ENCODE results near the gene ULK4. TPM values are rescaled to one million over a fixed set of nuclear protein-coding genes. Genes with fewer than 3 reads are reported as not detected.

The ULK4 gene
- total RNA-seq, 2 donors from 2014 or later = 28.7 to 38.4 TPM

DNA sequence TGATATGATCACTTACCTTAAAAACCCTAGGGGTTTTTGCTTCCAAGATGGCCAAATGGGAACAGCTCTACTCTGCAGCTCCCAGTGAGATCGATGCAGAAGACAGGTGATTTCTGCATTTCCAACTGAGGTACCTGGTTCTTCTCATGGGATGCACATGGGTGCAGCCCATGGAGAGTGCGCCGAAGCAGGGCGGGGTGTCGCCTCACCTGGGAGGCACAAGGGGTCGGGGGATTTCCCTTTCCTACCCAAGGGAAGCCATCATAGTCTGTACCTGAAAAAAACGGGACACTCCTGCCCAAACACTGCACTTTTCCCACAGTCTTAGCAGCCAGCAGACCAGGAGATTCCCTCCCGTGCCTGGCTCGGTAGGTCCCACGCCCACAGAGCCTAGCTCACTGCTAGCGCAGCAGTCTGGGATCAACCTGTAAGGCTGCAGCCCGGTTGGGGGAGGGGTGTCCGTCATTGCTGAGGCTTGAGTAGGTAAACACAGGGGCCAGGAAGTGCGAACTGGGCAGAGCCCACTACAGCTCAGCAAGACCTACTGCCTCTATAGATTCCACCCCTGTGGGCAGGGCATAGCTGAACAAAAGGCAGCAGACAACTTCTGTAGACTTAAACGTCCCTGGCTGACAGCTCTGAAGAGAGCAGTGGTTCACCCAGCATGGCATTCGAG lies 684.0 kb downstream of the ULK4 start:
- no peaks in the 10 kb centered on the region for H3K4me1 ChIP-seq (ENCODE audit: control insufficient read depth in 1 of 2, low read depth in 2 of 2)
- H3K27me3 ChIP-seq (replicated peaks; ENCODE audit: insufficient read depth) = no peaks in the 10 kb centered on the region
- H3K9me3 ChIP-seq = no peaks in the 10 kb centered on the region
- no peak overlapping the region for H3K27ac ChIP-seq
- no peak overlapping the region for H3K4me3 ChIP-seq
- no peaks in the 10 kb centered on the region for H3K36me3 ChIP-seq
- DNase-seq (ENCODE audit: low spot score) = no peak
- no peak for ATAC-seq (ENCODE audit: insufficient number of reproducible peaks, low FRiP score, low read depth)
- TF ChIP-seq, protein P1, sequence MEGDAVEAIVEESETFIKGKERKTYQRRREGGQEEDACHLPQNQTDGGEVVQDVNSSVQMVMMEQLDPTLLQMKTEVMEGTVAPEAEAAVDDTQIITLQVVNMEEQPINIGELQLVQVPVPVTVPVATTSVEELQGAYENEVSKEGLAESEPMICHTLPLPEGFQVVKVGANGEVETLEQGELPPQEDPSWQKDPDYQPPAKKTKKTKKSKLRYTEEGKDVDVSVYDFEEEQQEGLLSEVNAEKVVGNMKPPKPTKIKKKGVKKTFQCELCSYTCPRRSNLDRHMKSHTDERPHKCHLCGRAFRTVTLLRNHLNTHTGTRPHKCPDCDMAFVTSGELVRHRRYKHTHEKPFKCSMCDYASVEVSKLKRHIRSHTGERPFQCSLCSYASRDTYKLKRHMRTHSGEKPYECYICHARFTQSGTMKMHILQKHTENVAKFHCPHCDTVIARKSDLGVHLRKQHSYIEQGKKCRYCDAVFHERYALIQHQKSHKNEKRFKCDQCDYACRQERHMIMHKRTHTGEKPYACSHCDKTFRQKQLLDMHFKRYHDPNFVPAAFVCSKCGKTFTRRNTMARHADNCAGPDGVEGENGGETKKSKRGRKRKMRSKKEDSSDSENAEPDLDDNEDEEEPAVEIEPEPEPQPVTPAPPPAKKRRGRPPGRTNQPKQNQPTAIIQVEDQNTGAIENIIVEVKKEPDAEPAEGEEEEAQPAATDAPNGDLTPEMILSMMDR (IDR thresholded peaks at IDR 0.05) = no peak

DNA sequence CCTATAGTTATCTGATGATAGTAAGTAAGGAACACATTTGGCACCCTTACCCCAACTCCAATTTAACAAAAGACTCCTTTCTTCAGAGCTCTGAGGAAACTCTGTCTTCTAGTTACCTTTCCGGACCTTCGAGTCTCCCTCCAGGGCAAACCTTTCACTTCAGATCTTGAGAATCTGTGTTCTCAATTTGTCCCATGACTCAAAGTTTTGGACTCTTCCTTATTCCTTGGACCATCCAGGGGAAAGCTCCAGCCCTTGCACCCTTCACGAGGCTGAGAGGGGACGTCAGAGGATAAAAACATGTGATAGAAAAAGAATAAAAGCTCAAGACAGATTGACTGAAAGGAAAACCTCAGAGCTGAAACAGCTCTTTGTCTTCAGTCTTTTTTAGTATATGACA lies 685.7 kb downstream of the ULK4 start:
- TF ChIP-seq, protein P1 (IDR thresholded peaks at IDR 0.05) = no peak
- Histone ChIP-seq H3K36me3 (no peaks in the 10 kb centered on the region), H3K27ac (no peak overlapping the region), H3K4me1 (ENCODE audit: control insufficient read depth in 1 of 2, low read depth in 2 of 2) (no peaks in the 10 kb centered on the region), H3K4me3 (no peak overlapping the region), H3K27me3 (replicated peaks; ENCODE audit: insufficient read depth) (no peaks in the 10 kb centered on the region), H3K9me3 (peaks cover 4% of the 10 kb centered on the region)
- DNase-seq (ENCODE audit: low spot score) (no peak), ATAC-seq (ENCODE audit: insufficient number of reproducible peaks, low FRiP score, low read depth) (no peak)

DNA sequence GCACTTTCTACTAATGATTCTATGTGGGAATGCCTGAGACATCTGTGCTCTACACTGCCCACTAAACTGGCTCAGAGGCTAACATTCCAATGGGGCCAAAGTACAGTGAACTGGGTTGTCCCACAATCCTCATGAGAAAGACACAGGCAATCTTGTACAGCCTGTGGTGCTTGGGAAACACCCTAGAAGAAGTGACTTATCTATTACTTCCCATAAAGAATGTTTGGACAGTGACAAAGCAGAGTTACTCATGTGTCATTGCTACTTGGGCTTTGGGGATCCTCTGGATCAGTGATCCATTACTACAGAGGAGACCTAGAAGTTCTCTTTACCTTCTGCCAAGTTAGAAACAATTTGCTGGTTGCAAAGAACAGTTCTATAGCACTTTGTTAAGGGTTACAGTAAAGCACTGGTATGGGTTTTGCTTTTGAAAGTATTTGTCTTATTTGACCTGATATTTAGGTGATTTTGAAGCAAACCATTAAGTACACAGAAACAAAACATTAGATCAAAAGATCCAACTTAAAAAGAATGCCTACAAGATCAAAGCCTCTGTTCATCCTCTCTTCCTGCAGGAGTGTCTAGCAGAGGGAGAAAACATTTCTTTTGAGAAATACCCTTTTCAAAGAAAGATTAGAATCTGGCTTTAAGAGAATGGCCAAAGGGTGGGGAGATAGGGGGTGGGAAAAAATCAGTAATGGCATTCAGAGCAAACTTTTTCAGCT lies 686.8 kb downstream of the ULK4 start:
- TF ChIP-seq, protein P1 (IDR thresholded peaks at IDR 0.05) = no peak
- no peak overlapping the region for H3K4me3 ChIP-seq
- no peaks in the 10 kb centered on the region for H3K4me1 ChIP-seq (ENCODE audit: control insufficient read depth in 1 of 2, low read depth in 2 of 2)
- ATAC-seq (ENCODE audit: insufficient number of reproducible peaks, low FRiP score, low read depth) (no peak), DNase-seq (ENCODE audit: low spot score) (no peak)
- H3K27ac ChIP-seq = no peak overlapping the region
- H3K27me3 ChIP-seq (replicated peaks; ENCODE audit: insufficient read depth) = no peaks in the 10 kb centered on the region
- H3K36me3 ChIP-seq = no peaks in the 10 kb centered on the region
- peaks cover 4% of the 10 kb centered on the region for H3K9me3 ChIP-seq

DNA sequence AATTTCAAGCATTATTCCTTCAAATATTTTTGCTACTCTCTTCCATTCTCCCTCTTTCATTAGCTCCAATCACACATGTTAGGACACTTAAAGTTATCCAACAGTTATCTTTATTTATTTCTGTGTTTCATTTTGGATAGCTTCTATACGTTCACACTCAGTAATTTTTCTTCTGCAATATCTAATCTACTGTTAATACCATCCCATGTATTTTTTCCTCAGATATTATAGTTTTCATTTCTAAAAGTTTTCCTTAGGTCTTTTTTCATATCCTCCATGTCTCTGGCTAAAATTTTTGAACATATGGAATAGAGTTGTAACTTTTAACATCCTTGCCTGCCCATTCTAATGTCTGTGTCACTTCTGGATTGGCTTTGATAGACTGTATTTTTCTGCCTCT lies 689.2 kb downstream of the ULK4 start:
- no peaks in the 10 kb centered on the region for H3K27me3 ChIP-seq (replicated peaks; ENCODE audit: insufficient read depth)
- TF ChIP-seq, protein P1 (IDR thresholded peaks at IDR 0.05) = no peak
- H3K4me3 ChIP-seq = no peak overlapping the region
- H3K27ac ChIP-seq = no peak overlapping the region
- H3K4me1 ChIP-seq (ENCODE audit: control insufficient read depth in 1 of 2, low read depth in 2 of 2) = no peaks in the 10 kb centered on the region
- peaks cover 4% of the 10 kb centered on the region for H3K9me3 ChIP-seq
- no peak for DNase-seq (ENCODE audit: low spot score)
- H3K36me3 ChIP-seq = no peaks in the 10 kb centered on the region
- no peak for ATAC-seq (ENCODE audit: insufficient number of reproducible peaks, low FRiP score, low read depth)

DNA sequence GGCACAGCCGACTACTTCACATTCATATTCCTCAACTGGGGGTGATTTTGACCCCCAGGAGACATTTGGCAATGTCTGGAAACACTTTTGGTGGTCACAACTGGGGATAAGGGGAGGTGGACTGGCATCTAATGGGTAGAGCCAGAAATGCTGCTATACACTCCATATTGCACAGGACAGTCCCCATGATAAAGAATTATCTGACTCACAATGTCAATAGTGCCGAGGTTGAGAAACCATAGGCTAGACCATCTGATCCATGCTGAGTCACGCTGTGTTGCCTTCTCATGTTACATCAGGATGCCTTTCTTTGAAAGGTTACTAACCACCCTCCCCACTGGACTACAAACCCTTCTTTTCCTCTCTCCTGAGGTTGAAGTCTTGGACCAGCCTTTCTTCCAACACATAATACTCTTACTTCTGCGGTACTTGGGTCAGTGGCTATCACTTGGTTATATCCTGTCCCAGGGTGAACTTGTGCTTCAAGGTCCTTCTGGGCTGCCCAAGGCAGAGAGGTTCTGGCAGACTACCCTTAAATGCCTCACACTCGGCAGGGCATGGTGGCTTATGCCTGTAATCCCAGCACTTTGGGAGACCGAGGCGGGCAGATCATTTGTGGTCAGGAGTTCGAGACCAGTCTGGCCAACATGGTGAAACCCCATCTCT lies 693.8 kb downstream of the ULK4 start:
- Histone ChIP-seq H3K36me3 (no peaks in the 10 kb centered on the region), H3K27ac (no peak overlapping the region), H3K27me3 (replicated peaks; ENCODE audit: insufficient read depth) (no peaks in the 10 kb centered on the region), H3K4me3 (no peak overlapping the region), H3K9me3 (peaks cover 4% of the 10 kb centered on the region), H3K4me1 (ENCODE audit: control insufficient read depth in 1 of 2, low read depth in 2 of 2) (no peaks in the 10 kb centered on the region)
- DNase-seq (ENCODE audit: low spot score) (no peak), ATAC-seq (ENCODE audit: insufficient number of reproducible peaks, low FRiP score, low read depth) (no peak)
- TF ChIP-seq, protein P1 (IDR thresholded peaks at IDR 0.05) = no peak
